ENCODE data around the gene TBC1D22B. TPM values are rescaled to one million over a fixed set of nuclear protein-coding genes. Genes with fewer than 3 reads are reported as not detected.

TBC1D22B gene
- total and polyA plus RNA-seq, 2 of the 13 experiments (the other 11 are each of a cell fraction or from before 2014, with no cell fraction given) = 9.7 to 12.9 TPM

- TF ChIP-seq TFAP4 (IDR thresholded peaks at IDR 0.05; ENCODE audit: borderline replicate concordance, low read depth) = peak; percentile 90; the same call in 1 of the 2 replicates
- TF ChIP-seq MED1 (CRISPR knock-in tag; IDR thresholded peaks at IDR 0.05) = peak; percentile 76
- peak; percentile 66; the same call in 1 of the 2 replicates for TF ChIP-seq SMAD3 (CRISPR knock-in tag; IDR thresholded peaks at IDR 0.05)
- TF ChIP-seq SP1 (IDR thresholded peaks at IDR 0.05) = no peak
- no peak for TF ChIP-seq SP1 (CRISPR knock-in tag; IDR thresholded peaks at IDR 0.05)
- peak; percentile 79; the same call in 1 of the 2 replicates for TF ChIP-seq ZBTB21 (CRISPR knock-in tag; IDR thresholded peaks at IDR 0.05)
- peak; percentile 86 for TF ChIP-seq ZSCAN9 (CRISPR knock-in tag; IDR thresholded peaks at IDR 0.05; ENCODE audit: borderline replicate concordance)
- peak; percentile 52; the same call in 1 of the 2 replicates for TF ChIP-seq ZBTB7B (CRISPR knock-in tag; IDR thresholded peaks at IDR 0.05)
- no peak for TF ChIP-seq ZNF431 (CRISPR knock-in tag; IDR thresholded peaks at IDR 0.05; ENCODE audit: borderline replicate concordance, low read depth)
- peak; percentile 43; the same call in 1 of the 2 replicates for TF ChIP-seq ZNF691 (CRISPR knock-in tag; IDR thresholded peaks at IDR 0.05; ENCODE audit: borderline replicate concordance, low read depth)
- TF ChIP-seq FOXA1 (IDR thresholded peaks at IDR 0.05) = no peak
- TF ChIP-seq FOXA1 (CRISPR knock-in tag; IDR thresholded peaks at IDR 0.05) = peak; percentile 60; the same call in 1 of the 2 replicates
- peak; percentile 44; the same call in 1 of the 2 replicates for TF ChIP-seq ZNF607 (CRISPR knock-in tag; IDR thresholded peaks at IDR 0.05; ENCODE audit: borderline replicate concordance)
- peak; percentile 56 for TF ChIP-seq SKI (IDR thresholded peaks at IDR 0.05; ENCODE audit: partially characterized antibody)
- peak; percentile 41; the same call in 1 of the 2 replicates for TF ChIP-seq KAT8 (CRISPR knock-in tag; IDR thresholded peaks at IDR 0.05)
- peak; percentile 74; the same call in 1 of the 2 replicates for TF ChIP-seq ATF2 (CRISPR knock-in tag; IDR thresholded peaks at IDR 0.05)
- peak; percentile 68 for TF ChIP-seq HNF4A (CRISPR knock-in tag; IDR thresholded peaks at IDR 0.05)
- no peak; the same call in 1 of the 2 replicates for TF ChIP-seq HNF1A (IDR thresholded peaks at IDR 0.05; ENCODE audit: low read depth)
- TF ChIP-seq HNF1A (CRISPR knock-in tag; IDR thresholded peaks at IDR 0.05; ENCODE audit: borderline replicate concordance) = peak; percentile 58; the same call in 1 of the 2 replicates
- TF ChIP-seq ZNF264 (CRISPR knock-in tag; IDR thresholded peaks at IDR 0.05) = peak; percentile 66
- no peak; the same call in 1 of the 2 replicates for TF ChIP-seq ZNF3 (CRISPR knock-in tag; IDR thresholded peaks at IDR 0.05)
These were observed 12.9 kb upstream of the TBC1D22B start (continued) for GRCh38 chr6:37244430-37245310.

All from HepG2 (cell line).